ENCODE data around the gene SPATA13.

DNA sequence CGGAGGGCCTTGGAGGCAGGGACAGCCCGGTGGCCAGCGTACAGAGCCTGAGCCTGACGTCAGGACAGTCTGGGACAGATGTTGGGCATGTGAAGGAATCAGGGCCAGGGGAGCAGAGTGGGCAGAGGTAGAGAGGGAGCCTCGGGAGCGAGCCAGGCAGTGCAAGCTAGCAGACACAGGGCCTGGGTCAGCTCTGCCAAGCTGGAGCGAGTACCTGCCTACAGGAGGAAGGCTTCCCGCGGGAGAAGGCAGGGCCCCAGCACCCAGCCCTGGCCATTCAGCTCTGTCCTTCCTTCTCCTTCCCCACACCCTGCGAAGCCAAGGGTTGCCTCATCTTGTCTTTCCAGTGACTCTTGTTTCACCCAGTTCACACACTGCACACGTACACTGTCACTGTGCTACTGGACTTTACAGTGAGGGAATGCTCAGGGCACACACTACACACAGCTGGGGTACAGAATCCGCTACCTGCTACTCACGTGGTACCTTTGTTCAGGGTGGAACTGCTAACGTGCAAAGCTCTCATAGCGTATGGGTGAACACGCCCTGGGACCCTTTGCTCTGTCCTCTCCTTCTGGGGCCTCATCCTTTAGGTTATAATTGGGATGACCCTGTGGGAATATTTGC, 139.1 kb downstream of the SPATA13 start:
- TF ChIP-seq, protein P1, sequence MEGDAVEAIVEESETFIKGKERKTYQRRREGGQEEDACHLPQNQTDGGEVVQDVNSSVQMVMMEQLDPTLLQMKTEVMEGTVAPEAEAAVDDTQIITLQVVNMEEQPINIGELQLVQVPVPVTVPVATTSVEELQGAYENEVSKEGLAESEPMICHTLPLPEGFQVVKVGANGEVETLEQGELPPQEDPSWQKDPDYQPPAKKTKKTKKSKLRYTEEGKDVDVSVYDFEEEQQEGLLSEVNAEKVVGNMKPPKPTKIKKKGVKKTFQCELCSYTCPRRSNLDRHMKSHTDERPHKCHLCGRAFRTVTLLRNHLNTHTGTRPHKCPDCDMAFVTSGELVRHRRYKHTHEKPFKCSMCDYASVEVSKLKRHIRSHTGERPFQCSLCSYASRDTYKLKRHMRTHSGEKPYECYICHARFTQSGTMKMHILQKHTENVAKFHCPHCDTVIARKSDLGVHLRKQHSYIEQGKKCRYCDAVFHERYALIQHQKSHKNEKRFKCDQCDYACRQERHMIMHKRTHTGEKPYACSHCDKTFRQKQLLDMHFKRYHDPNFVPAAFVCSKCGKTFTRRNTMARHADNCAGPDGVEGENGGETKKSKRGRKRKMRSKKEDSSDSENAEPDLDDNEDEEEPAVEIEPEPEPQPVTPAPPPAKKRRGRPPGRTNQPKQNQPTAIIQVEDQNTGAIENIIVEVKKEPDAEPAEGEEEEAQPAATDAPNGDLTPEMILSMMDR (IDR thresholded peaks at IDR 0.05) = no peak
- no peak for TF ChIP-seq POLR2A (IDR thresholded peaks at IDR 0.05)

Measured in uterus (tissue), 2 donors.